Measurements from ENCODE around the gene ABL2. TPM values are rescaled to one million over a fixed set of nuclear protein-coding genes. Genes with fewer than 3 reads are reported as not detected.
"Not testable (repeated sequence)": the region's sequence is repeated elsewhere in the genome, so short reads cannot be mapped to it uniquely, and the experiment has no call there.

ABL2 gene
- polyA plus RNA-seq, 6 donors from 2014 or later: 0.79 to 3.4 (median 2.5) TPM; not detected in 1

DNA sequence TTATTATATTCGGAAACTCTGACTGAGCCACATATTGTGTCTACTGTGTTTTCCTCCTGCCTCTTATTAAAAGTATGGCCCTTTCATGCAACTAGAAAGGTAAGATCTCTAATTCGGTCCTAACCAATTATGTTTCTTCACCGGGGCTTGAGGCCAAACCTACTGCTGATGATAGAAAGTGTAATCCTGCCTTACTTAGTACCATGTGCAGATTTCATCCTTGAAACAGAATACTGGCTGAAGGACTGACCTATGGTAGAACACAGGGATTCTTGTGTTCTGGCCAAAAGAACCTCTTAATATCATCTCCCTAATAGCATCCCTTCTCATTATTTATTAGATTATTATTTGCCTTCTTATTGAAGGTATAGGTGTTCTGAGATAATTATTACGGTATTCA, 75.0 kb downstream of the ABL2 start:
- peaks cover 25 to 40% (median 31%) of the 10 kb centered on the region in 3 donors for H3K4me1 Mint-ChIP-seq
- H3K27ac Mint-ChIP-seq: peak overlapping the region in 2 of 6 donors; percentile 2 to 12
- DNase-seq (no peak), ATAC-seq (ENCODE audit: low read depth in 2 of 2) (no peak)
- H3K4me3 Mint-ChIP-seq: no peak overlapping the region
- H3K27me3 Mint-ChIP-seq: no peaks in the 10 kb centered on the region
- peaks cover 0 to 6% of the 10 kb centered on the region in 2 donors for H3K36me3 Mint-ChIP-seq
- peaks cover 0 to 4% (median 0%) of the 10 kb centered on the region in 7 donors for H3K9me3 Mint-ChIP-seq

DNA sequence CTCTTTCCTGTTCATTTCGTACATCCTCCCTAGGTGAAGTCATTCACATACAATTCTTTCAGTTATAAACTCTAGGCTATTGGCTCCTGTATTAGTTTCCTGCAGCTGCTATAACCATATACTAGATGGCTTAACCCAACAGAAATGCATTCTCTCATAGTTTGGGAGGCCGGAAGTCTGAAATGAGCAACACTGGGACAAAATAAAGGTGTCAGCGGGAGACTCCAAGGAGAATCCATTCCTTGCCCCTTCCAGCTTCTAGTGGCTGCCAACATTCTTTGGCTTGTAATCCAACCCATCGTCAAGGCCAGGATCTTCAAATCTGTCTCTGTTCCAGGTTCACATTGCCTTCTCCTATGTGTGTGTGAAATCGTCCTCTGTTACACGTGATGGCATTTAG, 76.3 kb downstream of the ABL2 start:
- Mint-ChIP-seq H3K36me3 (peaks cover 0 to 14% of the 10 kb centered on the region in 2 donors), H3K9me3 (peaks cover 0 to 4% (median 0%) of the 10 kb centered on the region in 7 donors), H3K4me3 (no peak overlapping the region), H3K27ac (peak overlapping the region in 3 of 6 donors; percentile 2 to 33 (median 15)), H3K4me1 (peaks cover 25 to 40% (median 31%) of the 10 kb centered on the region in 3 donors), H3K27me3 (no peaks in the 10 kb centered on the region)
- ATAC-seq (ENCODE audit: low read depth in 2 of 2) (no peak), DNase-seq (no peak)

DNA sequence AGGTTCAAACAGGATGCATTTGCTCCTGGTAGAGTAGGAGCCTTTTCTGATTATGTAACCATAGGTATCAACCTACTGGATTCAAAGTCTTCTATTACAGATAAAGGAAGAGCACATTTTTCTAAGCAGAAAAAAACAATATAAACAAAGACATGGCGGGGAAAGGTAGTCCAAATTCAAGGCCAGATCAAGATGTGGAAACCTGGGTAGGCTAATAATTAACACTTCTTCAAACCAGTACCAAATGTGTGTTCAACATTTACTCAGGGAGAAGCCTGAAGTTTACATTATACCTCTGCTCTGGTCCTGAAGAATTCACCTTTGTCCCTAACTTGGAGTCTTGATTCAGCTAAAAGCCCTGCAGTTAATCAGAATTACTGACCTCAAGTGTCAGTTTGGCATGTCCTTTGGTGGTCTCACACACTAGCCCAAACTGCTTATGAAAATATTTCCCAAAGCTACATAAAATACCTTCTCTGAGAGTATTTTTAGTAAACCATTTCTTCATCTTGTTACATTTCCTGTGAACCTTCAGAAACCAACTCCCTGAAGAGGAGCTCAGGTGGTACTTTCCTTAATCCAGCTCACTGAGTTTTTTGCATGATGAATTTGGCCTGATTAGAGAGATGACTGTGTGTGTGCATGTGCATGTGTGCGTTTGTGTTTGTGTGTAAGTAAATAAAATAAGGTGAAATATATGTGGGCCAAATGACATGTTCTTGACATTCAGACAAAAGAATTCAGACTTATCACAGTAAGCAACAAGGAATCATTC, 77.4 kb downstream of the ABL2 start:
- H3K36me3 Mint-ChIP-seq: peaks cover 0 to 15% of the 10 kb centered on the region in 2 donors
- ATAC-seq (ENCODE audit: low read depth in 2 of 2) (peak; percentile 40 to 58), DNase-seq (no peak)
- peak overlapping the region in 5 of 6 donors; percentile 31 to 63 (median 58) for H3K27ac Mint-ChIP-seq
- H3K27me3 Mint-ChIP-seq: no peaks in the 10 kb centered on the region
- H3K9me3 Mint-ChIP-seq: peaks cover 0 to 4% (median 0%) of the 10 kb centered on the region in 7 donors
- H3K4me3 Mint-ChIP-seq: peak overlapping the region in 3 of 8 donors; percentile 5 to 40 (median 7)
- H3K4me1 Mint-ChIP-seq: peaks cover 25 to 40% (median 31%) of the 10 kb centered on the region in 3 donors

DNA sequence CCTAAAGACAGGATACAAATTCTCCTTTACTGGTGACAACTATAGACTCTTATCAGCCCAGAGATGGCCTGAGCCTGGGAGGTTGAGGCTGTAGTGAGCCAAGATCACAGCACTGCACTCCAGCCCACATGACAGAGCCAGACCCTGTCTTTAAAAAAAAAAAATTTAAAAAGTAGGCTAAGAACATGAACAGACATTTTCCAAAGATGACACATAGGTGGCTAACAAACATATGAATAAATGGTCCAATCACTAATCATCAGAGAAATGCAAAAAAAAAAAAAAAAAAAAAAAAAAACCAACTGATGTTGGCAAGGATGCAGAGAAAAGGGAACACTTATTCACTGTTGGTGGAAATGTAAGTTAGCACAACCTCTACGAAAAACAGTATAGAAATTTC, 82.6 kb downstream of the ABL2 start:
- no peak for ATAC-seq (ENCODE audit: low read depth in 2 of 2)
- no peak overlapping the region for H3K27ac Mint-ChIP-seq
- H3K27me3 Mint-ChIP-seq: no peaks in the 10 kb centered on the region
- no peak overlapping the region for H3K4me3 Mint-ChIP-seq
- H3K4me1 Mint-ChIP-seq: peaks cover 19 to 22% (median 22%) of the 10 kb centered on the region in 3 donors
- H3K9me3 Mint-ChIP-seq: peaks cover 0 to 4% (median 0%) of the 10 kb centered on the region in 7 donors
- DNase-seq: no peak
- peaks cover 0 to 15% of the 10 kb centered on the region in 2 donors for H3K36me3 Mint-ChIP-seq

DNA sequence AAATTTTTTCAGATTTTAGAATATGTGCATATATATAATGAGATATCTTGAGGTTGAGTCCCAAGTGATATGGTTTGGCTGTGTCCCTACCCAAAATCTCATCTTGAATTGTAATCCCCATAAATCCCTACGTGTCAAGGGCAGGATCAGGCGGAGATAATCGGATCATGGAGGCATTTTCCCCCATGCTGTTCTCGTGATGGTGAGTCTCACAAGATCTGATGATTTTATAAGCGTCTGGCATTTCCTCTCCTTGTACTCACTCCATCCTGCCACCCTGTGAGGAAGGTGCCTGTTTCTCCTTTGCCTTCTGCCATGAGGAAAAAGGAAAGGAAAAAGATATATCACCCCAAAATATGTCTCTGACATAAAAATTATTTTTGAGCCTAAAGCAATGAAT, 83.0 kb downstream of the ABL2 start:
- H3K4me1 Mint-ChIP-seq: peaks cover 19 to 23% (median 22%) of the 10 kb centered on the region in 3 donors
- DNase-seq (no peak), ATAC-seq (ENCODE audit: low read depth in 2 of 2) (no peak)
- peaks cover 0 to 4% (median 0%) of the 10 kb centered on the region in 7 donors for H3K9me3 Mint-ChIP-seq
- H3K27me3 Mint-ChIP-seq: no peaks in the 10 kb centered on the region
- H3K4me3 Mint-ChIP-seq: no peak overlapping the region
- H3K27ac Mint-ChIP-seq: peak overlapping the region in 2 of 6 donors; percentile 41 to 56
- peaks cover 0 to 15% of the 10 kb centered on the region in 2 donors for H3K36me3 Mint-ChIP-seq

DNA sequence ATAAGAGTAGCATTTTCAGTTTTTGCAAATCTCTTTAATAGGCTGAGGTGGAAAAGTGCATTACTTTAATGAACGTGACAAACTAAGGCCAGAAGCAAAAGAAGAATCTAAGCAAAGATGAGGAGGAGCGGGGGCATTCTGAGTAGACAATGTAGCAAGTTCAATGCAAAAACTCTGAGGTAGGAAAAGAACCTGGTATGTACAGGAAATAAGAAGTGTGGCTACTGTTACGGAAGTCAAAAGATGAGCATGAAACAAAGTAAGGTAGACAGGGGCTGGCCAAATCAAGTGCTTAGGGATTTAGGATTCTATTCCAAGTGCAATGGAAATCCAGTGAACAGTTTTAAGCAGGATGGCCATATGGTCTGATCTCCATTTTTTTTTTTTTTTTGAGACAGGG, 84.0 kb downstream of the ABL2 start:
- Mint-ChIP-seq H3K36me3 (peaks cover 0 to 15% of the 10 kb centered on the region in 2 donors), H3K9me3 (peaks cover 0 to 4% (median 0%) of the 10 kb centered on the region in 7 donors), H3K4me1 (peaks cover 20 to 26% (median 23%) of the 10 kb centered on the region in 3 donors), H3K4me3 (no peak overlapping the region), H3K27ac (no peak overlapping the region), H3K27me3 (no peaks in the 10 kb centered on the region)
- no peak for DNase-seq
- no peak for ATAC-seq (ENCODE audit: low read depth in 2 of 2)

DNA sequence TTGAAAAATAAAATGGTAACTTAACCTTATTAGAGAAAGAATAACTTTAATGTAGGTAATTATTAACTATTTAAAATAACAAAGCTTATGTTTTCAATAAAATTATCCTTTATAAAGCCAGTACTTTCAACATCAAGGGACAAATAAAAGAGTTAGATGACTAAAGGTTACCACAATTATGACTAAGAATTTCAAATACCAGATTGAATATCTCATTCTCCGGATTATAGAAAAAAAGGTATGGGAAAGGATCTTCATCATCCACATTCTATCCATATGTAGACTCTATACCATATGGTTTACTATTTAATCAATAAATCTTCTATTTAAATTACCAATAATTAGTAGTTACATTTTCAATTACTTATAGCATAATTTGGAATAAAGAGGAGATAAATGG, 84.9 kb downstream of the ABL2 start:
- ATAC-seq (ENCODE audit: low read depth in 2 of 2) (no peak), DNase-seq (no peak)
- Mint-ChIP-seq H3K27me3 (no peaks in the 10 kb centered on the region), H3K4me1 (peaks cover 20 to 30% (median 27%) of the 10 kb centered on the region in 3 donors), H3K9me3 (no peaks in the 10 kb centered on the region), H3K27ac (no peak overlapping the region), H3K36me3 (peaks cover under 1 to 13% of the 10 kb centered on the region in 2 donors), H3K4me3 (no peak overlapping the region)

DNA sequence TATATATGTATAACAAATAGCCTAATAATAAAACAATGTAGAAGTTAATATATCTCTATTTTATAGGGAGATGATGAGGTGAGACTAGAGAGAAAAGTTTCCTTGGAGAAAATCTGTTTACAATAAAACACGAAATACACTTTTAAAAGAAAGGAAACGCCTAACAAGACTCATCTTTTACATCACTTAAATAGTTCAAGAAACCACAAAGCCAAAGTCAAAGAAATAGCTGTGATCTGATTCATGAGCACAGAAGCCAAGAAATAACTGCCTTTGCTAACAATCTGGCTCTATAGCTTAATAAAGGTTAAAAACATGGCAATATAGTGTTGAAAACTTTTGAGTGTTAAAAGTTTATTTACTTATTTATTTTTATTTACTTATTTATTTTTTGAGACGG, 86.2 kb downstream of the ABL2 start:
- Mint-ChIP-seq H3K36me3 (peaks cover 5 to 11% of the 10 kb centered on the region in 2 donors), H3K4me1 (peaks cover 20 to 36% (median 33%) of the 10 kb centered on the region in 3 donors), H3K4me3 (no peak overlapping the region), H3K9me3 (no peaks in the 10 kb centered on the region), H3K27me3 (no peaks in the 10 kb centered on the region), H3K27ac (peak overlapping the region in 3 of 6 donors; percentile 1 to 36 (median 30))
- DNase-seq: no peak
- ATAC-seq (ENCODE audit: low read depth in 2 of 2): no peak

DNA sequence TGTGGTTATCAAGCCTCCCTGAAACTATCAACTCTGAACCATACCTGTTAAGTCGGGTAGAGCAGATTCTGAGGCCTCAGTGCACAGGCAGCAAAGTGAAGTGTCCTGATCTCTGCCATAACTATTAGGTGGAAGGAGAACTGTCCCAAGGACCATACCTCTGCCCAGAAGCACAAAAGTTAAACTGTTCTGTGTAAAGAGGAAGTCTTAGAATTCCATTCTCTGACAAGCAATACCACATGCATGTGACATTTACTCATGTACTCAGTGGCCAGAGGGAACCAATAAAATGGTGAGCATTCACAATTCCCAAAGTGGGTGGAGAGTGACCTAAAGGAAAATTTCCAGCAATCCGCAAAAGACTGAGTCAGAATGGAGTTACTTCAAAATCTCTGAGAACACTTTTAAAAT, 86.6 kb downstream of the ABL2 start:
- Mint-ChIP-seq H3K4me3 (no peak overlapping the region), H3K27ac (peak overlapping the region in 4 of 6 donors; percentile 1 to 36 (median 18)), H3K36me3 (peaks cover 5 to 9% of the 10 kb centered on the region in 2 donors), H3K27me3 (no peaks in the 10 kb centered on the region), H3K4me1 (peaks cover 20 to 36% (median 33%) of the 10 kb centered on the region in 3 donors), H3K9me3 (no peaks in the 10 kb centered on the region)
- no peak for DNase-seq
- ATAC-seq (ENCODE audit: low read depth in 2 of 2): peak; percentile 58 to 67

DNA sequence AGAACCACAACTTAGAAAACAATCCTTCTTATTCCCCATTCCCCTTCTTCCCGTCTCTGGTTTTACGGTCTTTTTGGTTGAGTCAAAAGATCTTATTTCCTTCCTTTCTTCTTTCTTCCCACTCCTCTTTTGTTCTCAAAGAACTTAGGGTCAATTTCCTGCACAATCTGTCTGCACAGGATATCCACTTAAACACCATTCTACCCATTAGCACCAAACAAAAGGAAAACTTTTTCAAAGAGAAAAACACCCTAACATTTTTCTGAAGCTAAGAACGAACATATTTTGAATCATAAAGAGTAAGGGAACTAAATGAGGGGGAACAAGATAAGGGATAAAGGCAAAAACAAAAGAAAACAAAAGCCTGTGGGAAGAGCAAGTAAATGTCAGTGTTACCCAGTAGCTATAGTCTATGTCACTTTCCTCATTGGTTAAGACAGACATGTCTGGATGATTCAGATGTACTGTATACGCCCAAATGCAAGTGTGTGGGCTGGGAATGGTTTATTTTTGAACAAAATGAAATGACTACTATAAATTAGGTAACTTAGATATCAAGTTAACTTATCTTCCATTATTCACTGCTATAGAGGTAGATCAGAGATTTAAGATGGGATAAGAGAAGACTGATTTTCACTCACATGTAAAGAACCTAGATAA, 87.8 kb downstream of the ABL2 start:
- H3K4me1 Mint-ChIP-seq: peaks cover 20 to 36% (median 33%) of the 10 kb centered on the region in 3 donors
- H3K4me3 Mint-ChIP-seq: peak overlapping the region in 4 of 8 donors; percentile 7 to 25 (median 20)
- DNase-seq (no peak), ATAC-seq (ENCODE audit: low read depth in 2 of 2) (peak; percentile 43 to 46)
- H3K9me3 Mint-ChIP-seq: no peaks in the 10 kb centered on the region
- peak overlapping the region; percentile 3 to 89 (median 57) for H3K27ac Mint-ChIP-seq
- H3K27me3 Mint-ChIP-seq: no peaks in the 10 kb centered on the region
- peaks cover 5 to 9% of the 10 kb centered on the region in 2 donors for H3K36me3 Mint-ChIP-seq

DNA sequence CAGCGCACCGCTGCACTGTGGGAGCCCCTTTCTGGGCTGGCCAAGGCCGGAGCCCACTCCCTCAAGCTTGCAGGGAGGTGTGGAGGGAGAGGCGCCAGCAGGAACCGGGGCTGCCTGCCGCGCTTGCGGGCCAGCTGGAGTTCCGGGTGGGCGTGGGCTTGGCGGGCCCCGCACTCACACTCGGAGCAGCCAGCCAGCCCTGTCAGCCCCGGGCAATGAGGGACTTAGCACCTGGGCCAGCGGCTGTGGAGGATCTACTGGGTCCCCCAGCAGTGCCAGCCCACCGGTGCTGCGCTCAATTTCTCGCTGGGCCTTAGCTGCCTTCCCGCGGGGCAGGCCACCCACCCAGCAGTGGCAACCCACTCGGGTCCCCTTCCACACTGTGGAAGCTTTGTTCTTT, 90.7 kb downstream of the ABL2 start:
- peaks cover 20 to 33% (median 32%) of the 10 kb centered on the region in 3 donors for H3K4me1 Mint-ChIP-seq
- ATAC-seq (ENCODE audit: low read depth in 2 of 2); H3K36me3 Mint-ChIP-seq; H3K27ac Mint-ChIP-seq; DNase-seq; H3K27me3 Mint-ChIP-seq; H3K4me3 Mint-ChIP-seq; H3K9me3 Mint-ChIP-seq: not testable (repeated sequence)

DNA sequence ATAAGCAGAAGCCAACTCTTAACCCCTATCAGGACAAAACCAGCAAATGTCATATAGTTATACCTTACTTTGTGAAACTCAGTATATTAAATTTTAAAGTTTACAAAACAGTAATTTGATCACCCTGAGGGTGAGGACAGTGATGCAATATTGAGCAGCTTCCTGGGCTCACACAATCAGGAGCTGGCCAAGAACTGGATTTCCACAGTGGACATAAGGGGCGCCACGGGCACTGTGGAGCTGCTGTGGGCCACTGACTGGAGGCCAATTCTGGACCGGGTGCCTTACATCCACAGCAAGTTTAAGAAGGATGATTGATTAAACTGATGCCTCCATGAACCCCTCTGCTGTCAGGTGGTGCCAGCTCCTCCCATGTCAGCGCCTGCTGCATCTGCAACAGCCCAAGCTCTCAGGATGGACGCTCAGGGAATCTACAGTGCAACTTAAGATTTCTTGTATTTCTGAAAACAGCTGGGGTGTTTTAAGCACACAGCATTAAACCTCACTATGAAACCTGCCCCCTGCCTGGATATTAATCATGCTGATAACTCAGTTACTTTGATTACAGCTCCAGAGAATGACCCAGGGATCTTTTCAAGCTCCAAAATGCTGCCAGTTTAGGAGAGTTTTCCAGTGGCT, 91.7 kb downstream of the ABL2 start:
- no peaks in the 10 kb centered on the region for H3K9me3 Mint-ChIP-seq
- H3K4me3 Mint-ChIP-seq: no peak overlapping the region
- H3K36me3 Mint-ChIP-seq: peaks cover 5 to 9% of the 10 kb centered on the region in 2 donors
- H3K4me1 Mint-ChIP-seq: peaks cover 21 to 28% (median 28%) of the 10 kb centered on the region in 3 donors
- DNase-seq (no peak), ATAC-seq (ENCODE audit: low read depth in 2 of 2) (no peak)
- H3K27me3 Mint-ChIP-seq: no peaks in the 10 kb centered on the region
- H3K27ac Mint-ChIP-seq: peak overlapping the region in 1 of 6 donors; percentile 4

DNA sequence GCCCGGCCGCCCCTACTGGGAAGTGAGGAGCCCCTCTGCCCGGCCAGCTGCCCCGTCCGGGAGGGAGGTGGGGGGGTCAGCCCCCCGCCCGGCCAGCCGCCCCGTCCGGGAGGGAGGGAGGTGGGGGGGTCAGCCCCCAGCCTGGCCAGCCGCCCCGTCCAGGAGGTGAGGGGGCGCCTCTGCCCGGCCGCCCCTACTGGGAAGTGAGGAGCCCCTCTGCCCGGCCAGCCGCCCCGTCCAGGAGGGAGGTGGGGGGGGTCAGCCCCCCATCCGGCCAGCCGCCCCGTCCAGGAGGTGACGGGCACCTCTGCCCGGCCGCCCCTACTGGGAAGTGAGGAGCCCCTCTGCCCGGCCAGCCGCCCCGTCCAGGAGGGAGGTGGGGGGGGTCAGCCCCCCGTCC, 93.8 kb downstream of the ABL2 start:
- DNase-seq; H3K9me3 Mint-ChIP-seq; ATAC-seq (ENCODE audit: low read depth in 2 of 2); H3K27me3 Mint-ChIP-seq; H3K36me3 Mint-ChIP-seq; H3K27ac Mint-ChIP-seq; H3K4me3 Mint-ChIP-seq: not testable (repeated sequence)
- H3K4me1 Mint-ChIP-seq: peaks cover 7 to 17% (median 16%) of the 10 kb centered on the region in 3 donors
